HepG2 (cell line): Measurements from ENCODE around the gene SPTBN4. TPM values are rescaled to one million over a fixed set of nuclear protein-coding genes. Genes with fewer than 3 reads are reported as not detected.

ENCODE experiments used
- ARHGAP35 ChIP-seq: sonication (generic); formaldehyde crosslinking; IDR thresholded peaks from 2 replicates; pipeline ENCODE4 v1.9.0; 2022; ENCODE audit warnings: mild to moderate bottlenecking, inconsistent platforms, moderate library complexity, missing genetic modification reagents, borderline replicate concordance
- ETS1 ChIP-seq: sonication (generic); formaldehyde crosslinking; IDR thresholded peaks from 2 replicates; pipeline ENCODE4 v1.4.0; 2020; ENCODE audit warnings: missing genetic modification reagents
- GPN1 ChIP-seq: sonication (generic); formaldehyde crosslinking; IDR thresholded peaks from 2 replicates; pipeline ENCODE4 v1.5.1; 2020; ENCODE audit warnings: missing genetic modification reagents, borderline replicate concordance
- IRF9 ChIP-seq: sonication (generic); formaldehyde crosslinking; IDR thresholded peaks from 2 replicates; pipeline ENCODE4 v1.8.0; 2022; ENCODE audit warnings: missing genetic modification reagents, mild to moderate bottlenecking, borderline replicate concordance
- KDM5A ChIP-seq: fragments of 200-600 bp; sonication (generic); IDR thresholded peaks from 2 replicates; pipeline ENCODE4 v1.7.0; 2018; ENCODE audit warnings: antibody characterized with exemption, mild to moderate bottlenecking, low read length, borderline replicate concordance
- KLF6 ChIP-seq: IDR thresholded peaks from 2 replicates; pipeline ENCODE4 v1.8.0; 2016; ENCODE audit warnings: missing biosample characterization, missing genetic modification reagents
- KMT2B ChIP-seq: IDR thresholded peaks from 2 replicates; pipeline ENCODE4 v1.6.1; 2016; ENCODE audit warnings: missing genetic modification reagents, missing compliant biosample characterization
- MAZ ChIP-seq, 2 experiments: sonication (generic) in 1 of 2; formaldehyde crosslinking in 1 of 2; IDR thresholded peaks; 2 replicates each; pipeline versions ENCODE4 v1.5.0 to v1.6.1; 2012 to 2020; ENCODE audit warnings: low read depth in 2 of 2, mild to moderate bottlenecking in 2 of 2, borderline replicate concordance in 1 of 2, improper control_type of control experiment in 1 of 2, low read length in 1 of 2, missing genetic modification reagents in 1 of 2, moderate library complexity in 1 of 2
- ONECUT2 ChIP-seq: sonication (generic); formaldehyde crosslinking; IDR thresholded peaks from 2 replicates; pipeline ENCODE4 v1.4.0; 2020; ENCODE audit warnings: missing genetic modification reagents
- SNAI1 ChIP-seq: sonication (generic); formaldehyde crosslinking; IDR thresholded peaks from 2 replicates; pipeline ENCODE4 v1.5.0; 2020; ENCODE audit warnings: mild to moderate bottlenecking, missing genetic modification reagents, borderline replicate concordance
- TBX2 ChIP-seq: sonication (generic); formaldehyde crosslinking; IDR thresholded peaks from 2 replicates; pipeline ENCODE4 v1.5.0; 2020; ENCODE audit warnings: missing genetic modification reagents, mild to moderate bottlenecking, borderline replicate concordance
- ZFP90 ChIP-seq: sonication (generic); formaldehyde crosslinking; IDR thresholded peaks from 2 replicates; pipeline ENCODE4 v1.8.0; 2022; ENCODE audit warnings: missing genetic modification reagents, mild to moderate bottlenecking, inconsistent platforms, borderline replicate concordance
- ZNF234 ChIP-seq: sonication (generic); formaldehyde crosslinking; conservative IDR thresholded peaks from 2 replicates; pipeline ENCODE4 v1.5.1; 2020; ENCODE audit warnings: mild to moderate bottlenecking, missing genetic modification reagents
- ZNF253 ChIP-seq: sonication (generic); formaldehyde crosslinking; IDR thresholded peaks from 2 replicates; pipeline ENCODE4 v1.8.0; 2022; ENCODE audit warnings: mild to moderate bottlenecking, missing genetic modification reagents, borderline replicate concordance
- ZNF282 ChIP-seq: fragments of 450-650 bp; IDR thresholded peaks from 2 replicates; pipeline ENCODE4 v1.6.1; 2018; ENCODE audit not compliant: partially characterized antibody
- ZNF468 ChIP-seq: sonication (generic); formaldehyde crosslinking; IDR thresholded peaks from 2 replicates; pipeline ENCODE4 v1.8.0; 2022; ENCODE audit warnings: mild to moderate bottlenecking, moderate library complexity, missing genetic modification reagents
- ZNF512B ChIP-seq: sonication (generic); formaldehyde crosslinking; IDR thresholded peaks from 2 replicates; pipeline ENCODE4 v1.5.1; 2020; ENCODE audit warnings: missing genetic modification reagents, mild to moderate bottlenecking, borderline replicate concordance
- ZNF709 ChIP-seq: sonication (generic); formaldehyde crosslinking; IDR thresholded peaks from 2 replicates; pipeline ENCODE4 v1.5.0; 2020; ENCODE audit warnings: mild to moderate bottlenecking, missing genetic modification reagents
- ZNF841 ChIP-seq: sonication (generic); formaldehyde crosslinking; IDR thresholded peaks from 2 replicates; pipeline ENCODE4 v1.8.1; 2023; ENCODE audit warnings: missing genetic modification reagents, borderline replicate concordance
- polyA plus RNA-seq, 8 experiments: library from polyadenylated mRNA; depleted of rRNA in 3 of 8; stranded (reverse) in 7 of 8; unstranded in 1 of 8; fragments of >200 nt; fragmentation: Illumina TruSeq in 4 of 8; extraction: Trizol in 4 of 8; gene quantifications; 2 replicates each; pipeline versions ENCODE4 v1.2.1 to v1.2.3, GENCODE V29; 2011 to 2016; ENCODE audit warnings: low read depth in 4 of 8, missing spikeins in 1 of 8, mixed read lengths in 1 of 8; ENCODE audit not compliant: insufficient read depth in 1 of 8
- total RNA-seq, 5 experiments: library from RNA; depleted of rRNA; stranded (reverse); fragments of >200 nt; fragmentation: Illumina TruSeq; extraction: Trizol; gene quantifications; 2 replicates each; pipeline ENCODE4 v1.2.3, GENCODE V29; 2016; ENCODE audit warnings: low read depth in 1 of 5
- TF ChIP-seq, protein P1 (sequence below): sonication (generic); formaldehyde crosslinking; IDR thresholded peaks from 2 replicates; pipeline ENCODE4 v1.8.0; 2022; ENCODE audit warnings: missing genetic modification reagents, low read depth, mild to moderate bottlenecking, borderline replicate concordance

Gene SPTBN4
- total and polyA plus RNA-seq, 2 of the 13 experiments (the other 11 are each of a cell fraction or from before 2014, with no cell fraction given): 0.11 TPM

GRCh38 chr19:40464059-40465024 is 2.5 kb upstream of the SPTBN4 start (continued):
- TF ChIP-seq IRF9: no peak
- TF ChIP-seq, protein P1, sequence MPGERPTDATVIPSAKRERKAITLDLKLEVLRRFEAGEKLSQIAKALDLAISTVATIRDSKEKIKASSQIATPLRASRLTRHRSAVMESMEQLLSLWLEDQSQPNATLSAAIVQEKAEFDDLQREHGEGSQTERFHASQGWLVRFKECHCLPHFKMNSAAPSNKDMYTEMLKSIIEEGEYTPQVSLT (CRISPR knock-in tag): no peak
- TF ChIP-seq ZNF253 (CRISPR knock-in tag): no peak
- TF ChIP-seq ZNF468: no peak
- TF ChIP-seq ARHGAP35 (CRISPR knock-in tag): no peak
- no peak for TF ChIP-seq KDM5A
- no peak for TF ChIP-seq KMT2B (CRISPR knock-in tag)
- no peak for TF ChIP-seq ZNF234
- no peak for TF ChIP-seq ETS1 (CRISPR knock-in tag)
- no peak for TF ChIP-seq ZFP90
- no peak for TF ChIP-seq ZNF282
- no peak for TF ChIP-seq ONECUT2 (CRISPR knock-in tag)
- no peak for TF ChIP-seq ZNF841 (CRISPR knock-in tag)
- TF ChIP-seq ZNF709 (CRISPR knock-in tag): peak; percentile 24; the same call in 1 of the 2 replicates
- no peak for TF ChIP-seq KLF6 (CRISPR knock-in tag)
- no peak for TF ChIP-seq ZNF512B (CRISPR knock-in tag)
- no peak for TF ChIP-seq MAZ (IDR thresholded peaks at IDR 0.05; ENCODE audit: borderline replicate concordance, low read depth, low read length)
- no peak for TF ChIP-seq MAZ (CRISPR knock-in tag; IDR thresholded peaks at IDR 0.05; ENCODE audit: low read depth)
- TF ChIP-seq SNAI1 (CRISPR knock-in tag): no peak
- TF ChIP-seq GPN1 (CRISPR knock-in tag): no peak
- TF ChIP-seq TBX2 (CRISPR knock-in tag): no peak
